ENCODE results near the gene CCDC192.

CCDC192 gene

DNA sequence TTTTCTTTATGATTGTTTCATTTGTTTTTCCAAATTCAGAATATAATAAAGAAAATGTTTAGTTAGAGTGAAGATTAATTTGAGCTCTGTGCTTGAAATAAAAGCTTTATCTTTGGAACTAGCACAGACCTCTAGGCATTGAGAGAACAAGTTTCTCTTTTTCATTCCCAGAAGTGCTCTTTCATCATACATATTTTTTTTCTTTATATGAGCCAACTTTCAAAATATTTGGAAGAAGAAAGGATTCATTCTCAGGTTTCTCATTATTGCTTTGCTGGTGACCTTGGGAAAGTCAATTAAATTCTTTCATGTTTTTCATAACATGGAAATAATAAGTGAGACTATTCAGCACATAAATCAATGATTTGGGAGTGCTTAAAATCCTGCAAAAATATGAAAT is 37.5 kb upstream of the CCDC192 start:
- H3K79me2 ChIP-seq (ENCODE audit: low read length) = no peaks in the 10 kb centered on the region
- no peaks in the 10 kb centered on the region for H3K27me3 ChIP-seq (ENCODE audit: low read depth, low read length)
- H3K9me3 ChIP-seq (ENCODE audit: insufficient read depth, low read length) = no peaks in the 10 kb centered on the region
- no peak overlapping the region for H3K4me3 ChIP-seq (ENCODE audit: low read length)
- no peak overlapping the region for H3K27ac ChIP-seq (ENCODE audit: low read length)
- H4K20me1 ChIP-seq (ENCODE audit: insufficient read depth, low read length) = no peaks in the 10 kb centered on the region
- no peaks in the 10 kb centered on the region for H3K36me3 ChIP-seq (replicated peaks; ENCODE audit: low read depth, low read length)
- no peaks in the 10 kb centered on the region for H3K4me1 ChIP-seq (ENCODE audit: low read length)
- no peak for TF ChIP-seq EZH2phosphoT487 (IDR thresholded peaks at IDR 0.05; ENCODE audit: low read depth)
- TF ChIP-seq, protein P1, sequence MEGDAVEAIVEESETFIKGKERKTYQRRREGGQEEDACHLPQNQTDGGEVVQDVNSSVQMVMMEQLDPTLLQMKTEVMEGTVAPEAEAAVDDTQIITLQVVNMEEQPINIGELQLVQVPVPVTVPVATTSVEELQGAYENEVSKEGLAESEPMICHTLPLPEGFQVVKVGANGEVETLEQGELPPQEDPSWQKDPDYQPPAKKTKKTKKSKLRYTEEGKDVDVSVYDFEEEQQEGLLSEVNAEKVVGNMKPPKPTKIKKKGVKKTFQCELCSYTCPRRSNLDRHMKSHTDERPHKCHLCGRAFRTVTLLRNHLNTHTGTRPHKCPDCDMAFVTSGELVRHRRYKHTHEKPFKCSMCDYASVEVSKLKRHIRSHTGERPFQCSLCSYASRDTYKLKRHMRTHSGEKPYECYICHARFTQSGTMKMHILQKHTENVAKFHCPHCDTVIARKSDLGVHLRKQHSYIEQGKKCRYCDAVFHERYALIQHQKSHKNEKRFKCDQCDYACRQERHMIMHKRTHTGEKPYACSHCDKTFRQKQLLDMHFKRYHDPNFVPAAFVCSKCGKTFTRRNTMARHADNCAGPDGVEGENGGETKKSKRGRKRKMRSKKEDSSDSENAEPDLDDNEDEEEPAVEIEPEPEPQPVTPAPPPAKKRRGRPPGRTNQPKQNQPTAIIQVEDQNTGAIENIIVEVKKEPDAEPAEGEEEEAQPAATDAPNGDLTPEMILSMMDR (IDR thresholded peaks at IDR 0.05; ENCODE audit: low read depth, low read length) = no peak
- H3K9ac ChIP-seq (ENCODE audit: low read length) = no peak overlapping the region
- no peak overlapping the region for H2AFZ ChIP-seq (ENCODE audit: low read depth, low read length)
- no peak overlapping the region for H3K4me2 ChIP-seq (ENCODE audit: low read length)

DNA sequence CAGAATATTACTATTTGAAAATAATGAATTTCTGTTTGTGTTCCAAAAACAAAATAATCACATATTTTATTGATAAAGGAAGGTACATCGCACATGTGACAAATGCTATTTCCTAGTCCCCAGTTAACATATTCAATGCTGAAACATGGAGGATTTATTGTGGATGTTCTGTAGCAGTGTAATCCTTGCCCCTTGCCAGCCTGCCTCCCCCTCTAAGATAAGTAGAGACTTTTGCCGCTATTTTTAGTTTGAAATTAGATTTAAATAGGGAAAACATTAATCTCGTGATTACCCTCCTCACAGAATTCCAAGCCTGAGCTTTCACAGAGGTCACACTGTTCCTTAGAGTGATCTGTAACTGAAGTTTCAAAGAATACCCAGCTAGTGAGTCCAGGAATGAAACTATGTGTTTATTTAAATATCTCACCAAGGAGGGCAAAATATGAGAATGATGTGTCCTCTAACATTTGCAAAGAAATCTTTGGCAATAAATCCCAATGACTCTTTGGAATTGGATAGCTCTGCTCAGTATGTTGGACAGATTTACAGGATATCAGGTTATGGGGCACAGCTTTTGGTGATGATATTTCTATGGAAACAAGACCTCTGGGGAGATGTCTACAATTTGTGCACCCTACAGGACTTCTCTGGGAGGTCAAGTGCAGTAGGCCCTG is 37.0 kb upstream of the CCDC192 start:
- H3K4me1 ChIP-seq (ENCODE audit: low read length) = no peaks in the 10 kb centered on the region
- no peak overlapping the region for H3K4me3 ChIP-seq (ENCODE audit: low read length)
- no peak overlapping the region for H3K27ac ChIP-seq (ENCODE audit: low read length)
- H3K79me2 ChIP-seq (ENCODE audit: low read length) = no peaks in the 10 kb centered on the region
- H2AFZ ChIP-seq (ENCODE audit: low read depth, low read length) = no peak overlapping the region
- no peaks in the 10 kb centered on the region for H3K36me3 ChIP-seq (replicated peaks; ENCODE audit: low read depth, low read length)
- no peaks in the 10 kb centered on the region for H3K27me3 ChIP-seq (ENCODE audit: low read depth, low read length)
- no peaks in the 10 kb centered on the region for H4K20me1 ChIP-seq (ENCODE audit: insufficient read depth, low read length)
- H3K4me2 ChIP-seq (ENCODE audit: low read length) = no peak overlapping the region
- H3K9me3 ChIP-seq (ENCODE audit: insufficient read depth, low read length) = no peaks in the 10 kb centered on the region
- no peak overlapping the region for H3K9ac ChIP-seq (ENCODE audit: low read length)
- TF ChIP-seq, protein P1 (IDR thresholded peaks at IDR 0.05; ENCODE audit: low read depth, low read length) = no peak
- TF ChIP-seq EZH2phosphoT487 (IDR thresholded peaks at IDR 0.05; ENCODE audit: low read depth) = no peak

DNA sequence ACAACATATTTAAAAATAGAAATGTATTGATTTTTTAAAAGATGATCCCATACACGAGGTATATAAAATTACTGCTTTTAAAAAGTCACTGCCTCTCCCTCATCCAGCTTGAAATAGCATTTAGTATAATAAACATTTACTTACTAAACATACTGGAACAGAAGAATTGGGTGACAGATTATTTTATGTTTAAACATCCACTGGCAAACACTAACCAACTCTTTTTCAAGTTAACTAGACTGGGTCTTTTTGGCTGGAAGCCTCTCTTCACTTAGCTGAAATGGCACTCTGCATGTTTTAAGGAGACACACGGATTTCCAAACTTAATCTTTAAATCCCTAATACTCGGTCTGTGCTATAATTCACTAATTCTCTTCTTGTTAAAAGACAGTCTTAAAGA is 35.3 kb upstream of the CCDC192 start:
- Histone ChIP-seq H3K79me2 (ENCODE audit: low read length) (no peaks in the 10 kb centered on the region), H3K27me3 (ENCODE audit: low read depth, low read length) (no peaks in the 10 kb centered on the region), H3K27ac (ENCODE audit: low read length) (no peak overlapping the region), H3K4me1 (ENCODE audit: low read length) (no peaks in the 10 kb centered on the region), H3K4me3 (ENCODE audit: low read length) (no peak overlapping the region), H3K9ac (ENCODE audit: low read length) (no peak overlapping the region), H3K9me3 (ENCODE audit: insufficient read depth, low read length) (no peaks in the 10 kb centered on the region), H3K4me2 (ENCODE audit: low read length) (no peak overlapping the region), H4K20me1 (ENCODE audit: insufficient read depth, low read length) (no peaks in the 10 kb centered on the region), H3K36me3 (replicated peaks; ENCODE audit: low read depth, low read length) (no peaks in the 10 kb centered on the region), H2AFZ (ENCODE audit: low read depth, low read length) (no peak overlapping the region)
- TF ChIP-seq EZH2phosphoT487 (IDR thresholded peaks at IDR 0.05; ENCODE audit: low read depth) = no peak
- TF ChIP-seq, protein P1 (IDR thresholded peaks at IDR 0.05; ENCODE audit: low read depth, low read length) = no peak

DNA sequence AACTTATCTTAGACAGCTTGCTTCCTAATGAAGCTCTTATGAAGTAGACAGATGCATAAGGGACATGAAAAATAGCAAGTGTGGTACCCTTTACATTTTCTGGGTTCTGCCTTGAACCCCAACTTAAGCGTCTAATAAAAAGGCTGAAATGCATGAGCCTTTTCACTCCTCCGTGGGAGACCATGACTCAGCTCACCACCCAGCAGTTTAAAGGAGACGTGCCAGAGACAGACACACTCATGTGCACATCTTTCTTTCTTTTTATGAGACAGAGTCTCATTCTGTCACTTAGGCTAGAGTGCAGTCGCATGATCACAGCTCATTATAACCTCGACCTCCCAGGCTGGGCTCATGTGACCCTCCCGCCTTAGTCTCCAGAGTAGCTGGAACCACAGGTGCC is 32.0 kb upstream of the CCDC192 start:
- H3K9me3 ChIP-seq (ENCODE audit: insufficient read depth, low read length) = no peaks in the 10 kb centered on the region
- H3K9ac ChIP-seq (ENCODE audit: low read length) = no peak overlapping the region
- no peaks in the 10 kb centered on the region for H3K79me2 ChIP-seq (ENCODE audit: low read length)
- H3K4me3 ChIP-seq (ENCODE audit: low read length) = no peak overlapping the region
- no peak overlapping the region for H3K4me2 ChIP-seq (ENCODE audit: low read length)
- TF ChIP-seq, protein P1 (IDR thresholded peaks at IDR 0.05; ENCODE audit: low read depth, low read length) = no peak
- TF ChIP-seq EZH2phosphoT487 (IDR thresholded peaks at IDR 0.05; ENCODE audit: low read depth) = no peak
- H3K4me1 ChIP-seq (ENCODE audit: low read length) = no peaks in the 10 kb centered on the region
- no peak overlapping the region for H2AFZ ChIP-seq (ENCODE audit: low read depth, low read length)
- no peaks in the 10 kb centered on the region for H3K27me3 ChIP-seq (ENCODE audit: low read depth, low read length)
- H3K36me3 ChIP-seq (replicated peaks; ENCODE audit: low read depth, low read length) = no peaks in the 10 kb centered on the region
- H3K27ac ChIP-seq (ENCODE audit: low read length) = no peak overlapping the region
- H4K20me1 ChIP-seq (ENCODE audit: insufficient read depth, low read length) = no peaks in the 10 kb centered on the region
